NCI-H2107 treated with DMSO at 0.1 percent for 48 hours (cell line): Measurements from ENCODE around the gene INHBA.

Experiments used
- DNase-seq: peaks from one replicate; lab custom pipeline; 2025; ENCODE audit not compliant: unreplicated experiment; lab: John Stamatoyannopoulos, UW

INHBA gene

GRCh38 chr7:41702635-41703371 is at the start of gene INHBA:
INHBA (minus strand) TSS chr7:41703090; CDS start chr7:41700374, 2,716 bp downstream.
- DNase-seq = no peak

GRCh38 chr7:41752615-41753014 is 49.7 kb upstream of the INHBA start:
- no peak for DNase-seq

GRCh38 chr7:41750661-41751540 is 48.0 kb upstream of the INHBA start:
- no peak for DNase-seq

GRCh38 chr7:41747961-41748360 is 45.1 kb upstream of the INHBA start:
- DNase-seq = no peak

- DNase-seq = no peak
Measured at GRCh38 chr7:41745451-41745850, 42.6 kb upstream of the INHBA start.

- no peak for DNase-seq
Measured at GRCh38 chr7:41744161-41744560, 41.3 kb upstream of the INHBA start.

GRCh38 chr7:41742401-41743020 is 39.6 kb upstream of the INHBA start:
- DNase-seq = no peak

- no peak for DNase-seq
Measured at GRCh38 chr7:41738806-41739205, 35.9 kb upstream of the INHBA start.

- no peak for DNase-seq
Measured at GRCh38 chr7:41738336-41738735, 35.4 kb upstream of the INHBA start.

- DNase-seq = no peak
Measured at GRCh38 chr7:41735206-41735605, 32.3 kb upstream of the INHBA start.

- DNase-seq = no peak
Measured at GRCh38 chr7:41732843-41733306, 30.0 kb upstream of the INHBA start.

GRCh38 chr7:41732436-41732785 is 29.5 kb upstream of the INHBA start:
- no peak for DNase-seq

- no peak for DNase-seq
Measured at GRCh38 chr7:41731493-41732435, 28.9 kb upstream of the INHBA start.

- DNase-seq = no peak
Measured at GRCh38 chr7:41730668-41731067, 27.8 kb upstream of the INHBA start.

- no peak for DNase-seq
Measured at GRCh38 chr7:41730161-41730560, 27.3 kb upstream of the INHBA start.

- no peak for DNase-seq
Measured at GRCh38 chr7:41729059-41729458, 26.2 kb upstream of the INHBA start.

- no peak for DNase-seq
Measured at GRCh38 chr7:41725013-41725412, 22.1 kb upstream of the INHBA start.

- DNase-seq = no peak
Measured at GRCh38 chr7:41720886-41721285, 18.0 kb upstream of the INHBA start.

- DNase-seq = no peak
Measured at GRCh38 chr7:41720046-41720445, 17.2 kb upstream of the INHBA start.

- DNase-seq = no peak
Measured at GRCh38 chr7:41716691-41717090, 13.8 kb upstream of the INHBA start.

GRCh38 chr7:41715000-41715399 is 12.1 kb upstream of the INHBA start:
- DNase-seq = no peak
